NCI-H446 treated with DMSO at 0.1 percent for 48 hours (cell line): ENCODE data around the gene CCDC18.
"Not testable (repeated sequence)": the region's sequence is repeated elsewhere in the genome, so short reads cannot be mapped to it uniquely, and the experiment has no call there.

Experiments used
- DNase-seq: peaks from one replicate; lab custom pipeline; 2025; lab: John Stamatoyannopoulos, UW

Gene CCDC18

GRCh38 chr1:93177991-93178390, 2.5 kb upstream of the CCDC18 start:
- no peak for DNase-seq

- no peak for DNase-seq
These were observed 2.1 kb upstream of the CCDC18 start for GRCh38 chr1:93178418-93178817.

DNA sequence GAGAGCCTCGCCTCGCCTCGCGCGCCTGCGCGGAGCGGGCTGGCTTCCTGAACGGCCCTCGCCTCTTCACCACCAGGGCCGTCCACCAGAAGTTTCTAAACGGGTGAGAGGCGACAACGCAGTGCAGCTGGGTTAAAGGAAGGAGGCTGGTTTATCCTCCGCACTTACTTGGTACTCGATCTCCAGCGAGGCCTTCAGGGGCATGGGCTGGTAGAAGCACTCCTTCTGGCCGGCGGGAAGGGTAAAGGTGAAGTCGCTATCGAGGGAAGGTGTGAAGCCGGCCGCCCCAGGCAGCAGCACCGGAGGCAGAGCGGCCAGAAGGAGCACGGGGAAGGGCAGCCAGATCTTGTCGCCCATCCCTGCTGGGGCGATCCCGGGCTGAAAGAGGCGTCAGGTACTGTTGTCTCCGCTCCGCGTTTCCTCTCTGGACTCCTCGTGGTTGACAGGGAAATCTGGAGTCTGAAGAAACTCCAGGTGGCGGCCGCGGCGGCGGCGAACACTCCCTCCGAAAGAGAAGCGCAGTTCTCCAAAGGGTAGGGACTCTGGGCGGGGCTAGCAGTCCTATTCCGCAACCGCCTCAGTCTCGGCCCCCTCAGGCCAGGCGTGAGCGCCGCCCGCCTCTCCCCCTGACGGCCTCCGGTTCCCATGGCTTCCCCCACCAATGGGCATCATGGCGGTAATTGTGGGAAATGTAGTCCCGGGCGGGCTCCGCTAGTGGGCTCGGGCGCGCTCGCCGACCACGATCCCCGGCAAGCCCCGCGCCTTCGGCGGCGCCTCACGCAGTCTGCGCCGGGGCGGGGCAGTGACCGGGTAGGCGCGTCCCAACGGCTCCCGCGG, 420 bp upstream of the CCDC18 start, which contains the start of gene TMED5:
TSS of gene TMED5 (minus strand) at position 528 of the 837 bp plus-strand sequence. CDS start at position 357, 171 bp downstream.
- DNase-seq, result peak; percentile 98

GRCh38 chr1:93186667-93187066, 6.1 kb downstream of the CCDC18 start:
- no peak for DNase-seq

DNA sequence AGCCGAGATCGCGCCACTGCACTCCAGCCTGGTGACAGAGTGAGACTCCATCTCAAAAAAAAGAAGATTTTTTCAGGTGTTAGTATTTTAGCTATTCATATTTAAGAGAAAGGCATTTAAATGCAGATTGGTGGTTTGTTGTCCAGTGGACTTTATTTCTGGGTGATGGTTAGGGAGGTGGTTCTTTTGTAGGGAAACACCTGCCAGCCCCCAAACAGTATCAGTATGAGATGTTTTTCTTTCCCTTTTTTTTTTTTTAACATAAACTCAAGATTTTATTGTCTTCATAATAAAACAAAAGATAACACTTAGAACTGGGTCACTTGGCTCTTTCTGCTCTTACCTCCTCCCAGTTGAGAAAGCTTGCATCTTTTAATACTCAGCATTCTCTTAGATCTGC, 9.9 kb downstream of the CCDC18 start:
- no peak for DNase-seq

GRCh38 chr1:93194231-93194990, 13.9 kb downstream of the CCDC18 start:
- no peak for DNase-seq

GRCh38 chr1:93196591-93196990, 16.1 kb downstream of the CCDC18 start:
- no peak for DNase-seq

GRCh38 chr1:93199150-93199549, 18.6 kb downstream of the CCDC18 start:
- DNase-seq, result no peak

GRCh38 chr1:93200086-93200620, 19.6 kb downstream of the CCDC18 start:
- DNase-seq, result no peak

DNA sequence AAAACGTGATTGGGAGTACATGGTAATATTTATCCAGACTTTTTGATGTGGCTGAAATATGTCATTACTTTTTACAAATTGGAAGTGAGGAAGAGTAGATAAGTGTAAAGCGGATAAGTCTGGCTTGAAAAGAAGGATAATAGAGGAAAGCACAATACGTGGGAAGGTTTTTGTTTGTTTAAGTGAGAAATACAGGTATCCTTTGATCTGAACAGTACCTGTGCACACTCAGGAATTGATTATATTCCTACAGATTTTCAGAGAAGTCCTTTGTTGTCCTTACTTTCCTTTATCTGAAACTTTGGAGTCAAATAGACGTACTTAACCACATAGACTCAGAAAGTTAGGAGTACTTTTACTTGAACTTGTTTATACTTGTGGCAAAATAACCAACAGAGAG, 20.2 kb downstream of the CCDC18 start:
- DNase-seq, result no peak

DNA sequence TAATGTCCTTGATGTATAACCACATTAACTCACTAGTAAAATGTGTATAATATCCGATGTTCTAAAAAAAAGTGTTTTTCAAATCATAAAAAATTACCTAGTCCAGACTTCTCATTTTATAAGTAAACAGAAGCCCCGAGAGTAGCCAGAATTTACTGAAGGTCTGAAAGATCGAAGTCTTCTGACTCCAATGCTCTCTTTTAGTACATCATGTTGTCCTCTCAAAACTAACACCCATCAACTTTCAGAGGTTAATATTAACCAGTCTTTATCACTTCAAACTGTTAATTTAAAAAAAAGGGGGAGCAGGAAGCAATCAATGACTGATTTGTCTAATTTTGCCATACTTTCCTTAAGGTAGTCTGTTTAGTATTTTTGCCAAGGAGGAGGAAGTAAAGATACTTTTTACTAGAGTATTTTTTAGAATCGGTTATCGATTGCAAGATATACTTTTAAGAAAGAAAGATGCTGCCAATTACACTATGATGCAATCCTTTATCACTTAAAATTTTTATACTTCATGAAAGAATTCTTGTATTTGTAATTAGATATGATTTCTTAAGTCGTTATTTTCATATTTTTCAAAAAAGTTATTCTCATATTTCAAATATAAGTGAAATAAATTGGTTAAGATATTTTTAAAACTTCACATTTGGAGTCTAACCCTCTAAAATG, 25.5 kb downstream of the CCDC18 start:
- DNase-seq, result no peak

- no peak for DNase-seq
These were observed 26.0 kb downstream of the CCDC18 start for GRCh38 chr1:93206567-93206954.

GRCh38 chr1:93207211-93207610, 26.7 kb downstream of the CCDC18 start:
- no peak for DNase-seq

GRCh38 chr1:93215322-93215721, 34.8 kb downstream of the CCDC18 start:
- no peak for DNase-seq

- DNase-seq, result no peak
These were observed 38.9 kb downstream of the CCDC18 start for GRCh38 chr1:93219443-93219842.

- DNase-seq, result not testable (repeated sequence)
These were observed 40.2 kb downstream of the CCDC18 start for GRCh38 chr1:93220716-93221115.

DNA sequence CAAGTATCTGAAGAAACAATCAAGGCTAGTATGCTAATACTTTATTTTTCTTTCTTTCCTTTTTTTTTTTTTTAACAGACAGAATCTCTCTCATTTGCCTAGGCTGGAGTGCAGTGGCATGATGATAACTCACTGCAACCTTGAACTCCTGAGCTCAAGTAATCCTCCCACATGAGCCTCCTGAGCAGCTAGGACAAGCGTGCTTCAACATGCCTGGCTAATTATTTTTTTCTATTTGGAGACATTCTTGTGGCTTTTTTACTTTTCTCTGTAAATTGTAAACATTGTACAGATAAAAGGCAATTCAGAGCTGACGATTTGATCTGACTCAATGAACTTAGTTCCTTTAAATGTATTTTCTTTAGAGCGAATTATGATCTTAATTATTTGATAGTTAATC, 41.4 kb downstream of the CCDC18 start:
- DNase-seq, result no peak

DNA sequence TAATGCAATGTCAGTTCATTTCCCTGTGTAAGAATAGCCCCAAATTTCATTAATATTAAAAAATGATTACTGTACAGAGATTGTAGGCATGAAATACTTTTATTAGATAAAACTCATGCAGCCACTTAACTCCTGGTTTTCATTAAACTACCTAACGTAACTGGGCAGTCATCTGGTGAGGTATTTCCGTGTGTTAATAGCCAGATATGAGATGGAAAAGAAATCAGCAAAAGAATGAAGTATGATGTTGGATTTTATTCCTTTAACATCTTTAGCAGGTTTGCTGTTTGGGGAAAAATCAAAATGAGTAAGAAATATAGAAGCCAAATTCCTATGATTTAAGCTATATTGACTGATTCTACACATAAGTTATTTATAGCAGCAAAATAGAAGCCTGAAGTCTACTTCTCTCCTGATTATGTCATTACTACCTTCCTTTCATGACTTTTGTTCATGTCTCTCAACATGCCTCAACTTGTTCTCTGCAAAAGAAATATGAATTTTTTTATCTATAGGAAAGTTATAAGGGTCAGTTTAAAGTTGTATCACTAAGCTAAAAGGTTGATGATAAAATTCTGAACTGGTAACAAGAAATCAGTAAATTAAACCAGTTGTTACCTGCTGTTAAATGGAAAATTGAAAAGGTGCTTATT, 42.6 kb downstream of the CCDC18 start:
- no peak for DNase-seq

GRCh38 chr1:93235261-93235660, 54.7 kb downstream of the CCDC18 start:
- no peak for DNase-seq

GRCh38 chr1:93237021-93237420, 56.5 kb downstream of the CCDC18 start:
- DNase-seq, result no peak

DNA sequence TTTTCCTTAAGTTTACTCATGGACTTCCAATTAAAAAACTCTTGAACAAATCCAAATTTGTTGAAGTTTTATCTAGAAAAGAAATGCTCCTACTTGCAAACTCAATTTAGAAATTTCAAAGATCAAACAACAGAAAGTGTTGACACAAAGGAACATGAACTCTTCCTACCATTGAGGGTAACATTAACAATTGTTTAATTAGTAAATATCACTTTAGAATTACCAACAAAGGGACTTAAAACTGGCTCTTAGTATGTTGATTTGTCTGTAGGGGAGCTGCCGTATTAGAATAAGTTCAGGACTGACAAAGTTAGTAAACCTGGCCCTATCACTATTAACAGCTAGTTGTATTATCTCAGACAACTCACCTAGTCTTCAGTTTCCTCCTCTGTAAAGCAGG, 57.9 kb downstream of the CCDC18 start:
- DNase-seq, result no peak

GRCh38 chr1:93239863-93240262, 59.3 kb downstream of the CCDC18 start:
- no peak for DNase-seq
